ENCODE measurements around the gene WDR62. TPM values are rescaled to one million over a fixed set of nuclear protein-coding genes. Genes with fewer than 3 reads are reported as not detected.
A peak's percentile ranks its signal among the peaks of the same experiment; 100 is the strongest.

The WDR62 gene
- total and polyA plus RNA-seq, 12 donors, result 1.6 to 33.7 (median 12.9) TPM

- no peaks in the 10 kb centered on the region for H3K9me3 ChIP-seq
- DNase-seq (peak; percentile 48 to 63), ATAC-seq (peak in 3 of 8 donors; percentile 36 to 49 (median 39))
- 61% methylated on average over 12 of the region's 12 CpGs for WGBS, 2 donors
- peaks cover 0 to 36% (median 21%) of the 10 kb centered on the region in 9 donors for H3K4me1 ChIP-seq
- no peak for TF ChIP-seq CTCF (IDR thresholded peaks at IDR 0.05)
- peak overlapping the region in 9 of 10 donors; percentile 27 to 81 (median 68) for H3K27ac ChIP-seq
- H3K36me3 ChIP-seq, result peaks cover 0 to 7% (median 4%) of the 10 kb centered on the region in 9 donors
- no peaks in the 10 kb centered on the region for H3K27me3 ChIP-seq
- no peak overlapping the region for H3K4me3 ChIP-seq
- intact Hi-C loops (cut with DNase I), result no loop called here
These were observed 82.4 kb downstream of the WDR62 start for GRCh38 chr19:36136964-36137686.

- TF ChIP-seq CTCF (IDR thresholded peaks at IDR 0.05), result no peak
- intact Hi-C loops (cut with DNase I), result loop anchor here in 1 of 10 donors (1.0 kb wide), 1 partner anchor 11 kb away; no protein-coding TSS in a partner anchor
These were observed 84.4 kb downstream of the WDR62 start for GRCh38 chr19:36139120-36139472.

GRCh38 chr19:36139473-36140303 is 85.0 kb downstream of the WDR62 start, which contains the start of gene CAPNS1:
Gene CAPNS1, plus strand, starts transcription at chr19:36140066. Its CDS starts 946 bp downstream, at chr19:36141012.
- H3K27ac ChIP-seq, result peak within 1 kb of the TSS; percentile 89 to 100 (median 99)
- peaks cover 0 to 34% (median 21%) of the 10 kb centered on the region in 9 donors for H3K4me1 ChIP-seq
- intact Hi-C loops (cut with DNase I), result loop anchor here in 2 of 10 donors (1.0 kb wide), 2 partner anchors 11 to 30 kb away; no protein-coding TSS in a partner anchor
- H3K36me3 ChIP-seq, result peaks cover 0 to 33% (median 25%) of the 10 kb centered on the region in 9 donors
- DNase-seq (peak; percentile 98 to 99), ATAC-seq (peak; percentile 88 to 96 (median 94))
- H3K4me3 ChIP-seq, result peak within 1 kb of the TSS; percentile 73 to 99 (median 88)
- H3K27me3 ChIP-seq, result no peaks in the 10 kb centered on the region
- TF ChIP-seq CTCF (IDR thresholded peaks at IDR 0.05), result peak in 4 of 9 donors; percentile 19 to 29 (median 24)
- H3K9me3 ChIP-seq, result no peaks in the 10 kb centered on the region
- 0 to 1% methylated on average over 75 of the region's 75 CpGs for WGBS, 2 donors

More at GRCh38 chr19:36139120-36139472, 84.4 kb downstream of the WDR62 start:
- no peak for ATAC-seq
- peaks cover 0 to 27% (median 19%) of the 10 kb centered on the region in 9 donors for H3K36me3 ChIP-seq
- 67% methylated on average over 7 of the region's 7 CpGs for WGBS, 2 donors
- peak overlapping the region; percentile 73 to 99 (median 88) for H3K4me3 ChIP-seq
- H3K4me1 ChIP-seq, result peaks cover 0 to 34% (median 21%) of the 10 kb centered on the region in 9 donors
- H3K27me3 ChIP-seq, result no peaks in the 10 kb centered on the region
- peak overlapping the region; percentile 89 to 100 (median 99) for H3K27ac ChIP-seq
- no peak for DNase-seq
- H3K9me3 ChIP-seq, result no peaks in the 10 kb centered on the region

All from heart right ventricle (tissue), 16 donors.